ENCODE results near the gene ELOA. TPM values are rescaled to one million over a fixed set of nuclear protein-coding genes. Genes with fewer than 3 reads are reported as not detected.

Gene ELOA
- total RNA-seq, 1 donor from 2014 or later: 41.7 TPM

DNA sequence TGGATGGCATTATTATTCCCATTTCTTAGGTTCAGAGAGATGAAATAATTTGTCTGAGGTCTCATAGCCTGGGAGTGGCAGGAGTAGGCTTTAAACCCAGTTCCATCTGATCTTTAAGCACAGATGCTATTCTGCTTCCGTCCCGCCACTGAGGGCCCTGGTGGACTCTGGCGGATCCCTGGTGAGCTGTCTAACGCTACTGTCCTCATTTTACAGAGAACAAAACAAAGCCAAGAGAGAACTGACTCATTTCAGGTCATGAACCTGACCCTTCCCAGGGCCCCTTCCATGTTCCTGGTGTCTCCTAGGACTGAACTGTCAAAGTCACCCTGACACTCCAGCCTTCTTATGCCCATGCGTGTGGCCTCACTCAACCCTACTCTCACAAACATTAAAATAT is 60.4 kb downstream of the ELOA start:
- Mint-ChIP-seq H3K4me3 (ENCODE audit: unreplicated experiment) (no peak overlapping the region), H3K27me3 (ENCODE audit: low read depth) (no peaks in the 10 kb centered on the region), H3K9me3 (ENCODE audit: low read depth) (no peaks in the 10 kb centered on the region), H3K36me3 (ENCODE audit: low read depth) (peaks cover 3% of the 10 kb centered on the region), H3K4me1 (ENCODE audit: low read depth) (peaks cover 14% of the 10 kb centered on the region), H3K27ac (ENCODE audit: unreplicated experiment) (no peak overlapping the region)
- DNase-seq (ENCODE audit: low spot score): no peak
- TF ChIP-seq, protein P1, sequence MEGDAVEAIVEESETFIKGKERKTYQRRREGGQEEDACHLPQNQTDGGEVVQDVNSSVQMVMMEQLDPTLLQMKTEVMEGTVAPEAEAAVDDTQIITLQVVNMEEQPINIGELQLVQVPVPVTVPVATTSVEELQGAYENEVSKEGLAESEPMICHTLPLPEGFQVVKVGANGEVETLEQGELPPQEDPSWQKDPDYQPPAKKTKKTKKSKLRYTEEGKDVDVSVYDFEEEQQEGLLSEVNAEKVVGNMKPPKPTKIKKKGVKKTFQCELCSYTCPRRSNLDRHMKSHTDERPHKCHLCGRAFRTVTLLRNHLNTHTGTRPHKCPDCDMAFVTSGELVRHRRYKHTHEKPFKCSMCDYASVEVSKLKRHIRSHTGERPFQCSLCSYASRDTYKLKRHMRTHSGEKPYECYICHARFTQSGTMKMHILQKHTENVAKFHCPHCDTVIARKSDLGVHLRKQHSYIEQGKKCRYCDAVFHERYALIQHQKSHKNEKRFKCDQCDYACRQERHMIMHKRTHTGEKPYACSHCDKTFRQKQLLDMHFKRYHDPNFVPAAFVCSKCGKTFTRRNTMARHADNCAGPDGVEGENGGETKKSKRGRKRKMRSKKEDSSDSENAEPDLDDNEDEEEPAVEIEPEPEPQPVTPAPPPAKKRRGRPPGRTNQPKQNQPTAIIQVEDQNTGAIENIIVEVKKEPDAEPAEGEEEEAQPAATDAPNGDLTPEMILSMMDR (IDR thresholded peaks at IDR 0.05): no peak

DNA sequence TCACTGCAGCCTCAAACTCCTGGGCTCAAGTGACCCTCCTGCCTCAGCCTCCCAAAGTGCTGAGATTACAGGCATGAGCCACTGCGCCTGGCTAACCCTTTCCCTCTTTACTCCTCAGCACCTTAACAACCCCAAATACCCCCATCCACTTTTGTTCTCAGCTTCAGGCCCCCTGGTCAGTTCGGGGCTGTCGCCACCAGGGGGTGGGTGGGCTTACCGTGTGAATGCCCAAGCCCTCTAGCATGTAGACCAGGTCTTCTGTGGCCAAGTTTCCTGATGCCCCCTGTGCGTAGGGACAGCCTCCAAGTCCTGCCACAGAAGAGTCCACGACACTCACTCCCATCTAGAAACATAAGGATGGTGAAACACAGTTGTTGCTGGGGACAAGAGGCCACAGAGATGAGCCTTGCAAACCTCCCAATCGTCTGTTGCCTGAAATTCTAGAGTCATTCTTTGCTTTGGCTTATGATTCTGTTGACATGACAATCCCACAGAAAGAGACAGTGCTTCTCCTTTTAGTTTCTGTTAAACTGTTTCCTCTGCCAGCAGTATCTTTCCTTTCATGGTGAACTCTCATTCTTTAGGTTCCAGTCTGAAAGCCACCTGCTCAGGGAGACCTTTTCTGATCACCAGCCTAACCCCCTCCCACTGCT is 61.0 kb downstream of the ELOA start:
- Mint-ChIP-seq H3K4me3 (ENCODE audit: unreplicated experiment) (no peak overlapping the region), H3K9me3 (ENCODE audit: low read depth) (no peaks in the 10 kb centered on the region), H3K27ac (ENCODE audit: unreplicated experiment) (no peak overlapping the region), H3K36me3 (ENCODE audit: low read depth) (peaks cover 3% of the 10 kb centered on the region), H3K4me1 (ENCODE audit: low read depth) (peaks cover 10% of the 10 kb centered on the region), H3K27me3 (ENCODE audit: low read depth) (no peaks in the 10 kb centered on the region)
- TF ChIP-seq, protein P1 (IDR thresholded peaks at IDR 0.05): peak; percentile 49
- DNase-seq (ENCODE audit: low spot score): no peak

DNA sequence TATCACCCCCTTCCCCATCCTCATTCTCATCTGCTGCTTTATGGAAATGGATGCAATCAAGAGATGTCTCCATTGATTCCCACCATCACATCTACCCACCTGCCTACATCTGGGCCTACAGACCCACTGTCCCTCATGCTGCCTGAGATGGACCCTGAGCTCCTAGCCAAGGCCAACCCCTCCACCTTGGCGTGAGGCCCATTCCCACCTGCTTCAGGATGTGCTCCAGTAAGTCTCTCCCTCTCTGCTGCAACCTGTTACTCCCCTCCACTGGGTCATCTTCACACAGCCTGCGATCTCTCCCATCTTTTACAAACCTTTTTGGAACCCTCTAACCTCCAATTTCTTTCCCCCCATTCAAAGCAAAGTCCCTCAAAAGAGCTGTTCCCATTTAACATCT is 61.8 kb downstream of the ELOA start:
- no peak for DNase-seq (ENCODE audit: low spot score)
- H3K27ac Mint-ChIP-seq (ENCODE audit: unreplicated experiment): no peak overlapping the region
- peaks cover 3% of the 10 kb centered on the region for H3K36me3 Mint-ChIP-seq (ENCODE audit: low read depth)
- TF ChIP-seq, protein P1 (IDR thresholded peaks at IDR 0.05): no peak
- no peaks in the 10 kb centered on the region for H3K27me3 Mint-ChIP-seq (ENCODE audit: low read depth)
- no peaks in the 10 kb centered on the region for H3K9me3 Mint-ChIP-seq (ENCODE audit: low read depth)
- no peak overlapping the region for H3K4me3 Mint-ChIP-seq (ENCODE audit: unreplicated experiment)
- peaks cover 4% of the 10 kb centered on the region for H3K4me1 Mint-ChIP-seq (ENCODE audit: low read depth)

DNA sequence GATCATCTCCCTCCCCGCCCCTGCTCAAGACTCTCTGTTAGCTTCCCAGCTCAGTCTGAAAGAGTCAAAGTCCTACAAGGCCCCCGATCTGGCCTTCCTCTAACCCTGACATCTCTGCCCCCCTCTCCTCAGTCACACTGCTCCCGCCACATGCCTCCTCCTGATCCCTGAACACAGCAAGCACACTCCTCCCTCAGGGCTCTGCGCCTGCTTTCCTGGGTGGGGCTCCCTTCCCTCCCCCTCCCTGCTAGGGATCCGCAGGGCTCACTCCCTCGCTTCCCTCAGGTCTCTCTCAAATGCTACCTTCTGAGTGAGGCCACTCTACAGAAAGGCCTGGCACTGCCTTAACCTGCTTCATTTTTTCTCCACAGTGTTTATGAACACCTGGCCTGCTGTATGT is 63.0 kb downstream of the ELOA start:
- no peak for DNase-seq (ENCODE audit: low spot score)
- no peaks in the 10 kb centered on the region for H3K27me3 Mint-ChIP-seq (ENCODE audit: low read depth)
- peaks cover 3% of the 10 kb centered on the region for H3K36me3 Mint-ChIP-seq (ENCODE audit: low read depth)
- peaks cover 1% of the 10 kb centered on the region for H3K4me1 Mint-ChIP-seq (ENCODE audit: low read depth)
- H3K27ac Mint-ChIP-seq (ENCODE audit: unreplicated experiment): no peak overlapping the region
- TF ChIP-seq, protein P1 (IDR thresholded peaks at IDR 0.05): no peak
- no peak overlapping the region for H3K4me3 Mint-ChIP-seq (ENCODE audit: unreplicated experiment)
- H3K9me3 Mint-ChIP-seq (ENCODE audit: low read depth): no peaks in the 10 kb centered on the region

DNA sequence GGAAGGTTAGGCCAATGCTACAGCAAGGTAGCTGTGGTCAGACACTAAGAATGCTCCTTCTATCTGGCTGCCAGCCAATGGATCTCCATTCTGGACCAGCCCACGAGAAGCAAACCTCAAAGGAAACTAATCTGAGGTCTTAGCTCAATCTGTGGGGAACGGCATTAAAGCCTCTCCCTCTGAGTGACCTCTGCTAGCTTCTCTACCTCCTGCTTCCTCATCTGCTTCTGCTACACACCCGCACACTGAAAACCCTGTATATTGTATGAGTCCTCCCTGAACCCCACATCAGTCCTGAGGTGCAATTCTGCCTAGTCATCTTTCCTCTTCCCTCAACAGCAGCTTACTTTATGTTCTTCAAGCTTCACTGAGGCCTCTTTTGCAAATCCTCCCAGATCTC is 64.2 kb downstream of the ELOA start:
- TF ChIP-seq, protein P1 (IDR thresholded peaks at IDR 0.05): no peak
- Mint-ChIP-seq H3K27ac (ENCODE audit: unreplicated experiment) (no peak overlapping the region), H3K9me3 (ENCODE audit: low read depth) (no peaks in the 10 kb centered on the region), H3K27me3 (ENCODE audit: low read depth) (no peaks in the 10 kb centered on the region), H3K4me1 (ENCODE audit: low read depth) (no peaks in the 10 kb centered on the region), H3K4me3 (ENCODE audit: unreplicated experiment) (no peak overlapping the region), H3K36me3 (ENCODE audit: low read depth) (peaks cover 3% of the 10 kb centered on the region)
- DNase-seq (ENCODE audit: low spot score): no peak
